NCI-H2171 (cell line): ENCODE data around the gene TMEM51.
A peak's percentile ranks its signal among the peaks of the same experiment; 100 is the strongest.

Experiments used
- DNase-seq: peaks from one replicate; lab custom pipeline; 2025; lab: John Stamatoyannopoulos, UW

TMEM51 gene

GRCh38 chr1:15177710-15178166 is 24.2 kb downstream of the TMEM51 start:
- no peak for DNase-seq

- DNase-seq, result peak; percentile 49
These were observed 25.3 kb downstream of the TMEM51 start for GRCh38 chr1:15178571-15179484.

- DNase-seq, result no peak
These were observed 25.9 kb downstream of the TMEM51 start for GRCh38 chr1:15179485-15179883.

GRCh38 chr1:15180189-15180588 is 26.6 kb downstream of the TMEM51 start:
- no peak for DNase-seq

- no peak for DNase-seq
These were observed 27.5 kb downstream of the TMEM51 start for GRCh38 chr1:15180945-15181523.

- no peak for DNase-seq
These were observed 28.0 kb downstream of the TMEM51 start for GRCh38 chr1:15181564-15181963.

- no peak for DNase-seq
These were observed 31.1 kb downstream of the TMEM51 start for GRCh38 chr1:15184436-15185241.

GRCh38 chr1:15185617-15186016 is 32.1 kb downstream of the TMEM51 start:
- no peak for DNase-seq

GRCh38 chr1:15186073-15186845 is 32.7 kb downstream of the TMEM51 start:
- DNase-seq, result no peak

GRCh38 chr1:15186846-15187151 is 33.3 kb downstream of the TMEM51 start:
- DNase-seq, result no peak

GRCh38 chr1:15187175-15188129 is 33.9 kb downstream of the TMEM51 start:
- DNase-seq, result no peak

- DNase-seq, result no peak
These were observed 34.6 kb downstream of the TMEM51 start for GRCh38 chr1:15188130-15188524.

GRCh38 chr1:15188678-15189077 is 35.1 kb downstream of the TMEM51 start:
- DNase-seq, result no peak

GRCh38 chr1:15189692-15190370 is 36.3 kb downstream of the TMEM51 start:
- DNase-seq, result no peak

- no peak for DNase-seq
These were observed 37.7 kb downstream of the TMEM51 start for GRCh38 chr1:15191267-15191666.

GRCh38 chr1:15191770-15192169 is 38.2 kb downstream of the TMEM51 start:
- DNase-seq, result no peak

GRCh38 chr1:15192916-15193550 is 39.5 kb downstream of the TMEM51 start:
- peak; percentile 63 for DNase-seq

- DNase-seq, result no peak
These were observed 42.0 kb downstream of the TMEM51 start for GRCh38 chr1:15195420-15196052.

- DNase-seq, result no peak
These were observed 42.5 kb downstream of the TMEM51 start for GRCh38 chr1:15196069-15196468.
